HG02798 (cell line): Measurements from ENCODE around the gene SPATA6L.

ENCODE experiments used
- ATAC-seq: cut with Tn5 transposase; IDR thresholded peaks from one replicate; pipeline ENCODE4 v1.9.1; 2021; ENCODE audit warnings: mild to moderate bottlenecking; ENCODE audit not compliant: unreplicated experiment, poor library complexity

Gene SPATA6L

GRCh38 chr9:4592295-4592694 lies 74.0 kb downstream of the SPATA6L start:
- ATAC-seq, result no peak

DNA sequence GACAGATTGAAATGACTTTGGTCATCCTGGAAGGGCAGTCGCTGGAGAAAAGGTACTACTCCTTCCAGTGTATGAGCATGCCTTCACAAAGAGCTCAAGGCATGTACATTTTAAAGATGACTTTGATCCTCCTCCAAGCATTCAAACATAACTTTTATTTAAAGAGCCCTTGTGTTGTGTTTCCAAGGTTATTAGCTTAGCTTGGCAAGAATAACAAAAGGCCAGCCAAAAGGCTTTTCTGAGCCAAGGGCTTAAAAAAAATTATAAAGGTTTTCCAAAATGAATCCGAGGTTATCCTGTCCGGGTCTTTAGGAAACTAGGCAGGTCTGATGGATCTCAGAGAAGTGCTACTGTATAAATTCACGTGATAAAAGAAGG lies 75.2 kb downstream of the SPATA6L start:
- no peak for ATAC-seq

- no peak for ATAC-seq
These were observed 75.7 kb downstream of the SPATA6L start for GRCh38 chr9:4590430-4591122.

GRCh38 chr9:4588721-4589120 lies 77.6 kb downstream of the SPATA6L start:
- ATAC-seq, result no peak

DNA sequence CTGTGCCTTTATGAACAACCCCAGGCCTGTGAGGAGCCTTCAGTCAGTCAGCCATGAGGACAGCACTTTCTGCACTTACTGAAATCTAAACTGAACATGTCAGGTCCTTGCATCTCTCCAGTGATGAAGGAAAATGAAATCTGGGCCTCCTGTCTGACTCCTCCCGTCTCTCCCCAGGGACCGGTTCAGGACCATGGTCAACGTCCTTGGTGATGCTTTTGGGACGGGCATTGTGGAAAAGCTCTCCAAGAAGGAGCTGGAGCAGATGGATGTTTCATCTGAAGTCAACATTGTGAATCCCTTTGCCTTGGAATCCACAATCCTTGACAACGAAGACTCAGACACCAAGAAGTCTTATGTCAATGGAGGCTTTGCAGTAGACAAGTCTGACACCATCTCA lies 81.1 kb downstream of the SPATA6L start:
- no peak for ATAC-seq

DNA sequence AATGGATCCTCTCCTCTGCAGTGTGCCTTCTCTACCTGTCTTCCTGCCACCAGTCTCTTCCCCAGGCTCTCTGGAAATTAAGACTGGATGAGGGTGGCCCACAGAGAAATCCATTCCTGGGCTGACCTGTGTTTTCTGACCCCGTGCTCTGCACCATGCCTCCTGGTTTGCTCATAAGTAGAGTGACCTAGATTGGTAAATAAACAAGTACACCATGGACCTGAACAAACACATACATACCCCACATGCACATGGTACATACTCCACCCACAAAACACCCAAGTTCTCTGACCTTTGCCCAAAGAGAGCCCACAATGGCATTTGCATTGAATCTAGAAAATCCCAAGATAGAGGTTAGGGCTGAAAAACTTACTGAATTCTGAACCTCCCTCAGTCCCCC lies 81.6 kb downstream of the SPATA6L start:
- ATAC-seq, result no peak

DNA sequence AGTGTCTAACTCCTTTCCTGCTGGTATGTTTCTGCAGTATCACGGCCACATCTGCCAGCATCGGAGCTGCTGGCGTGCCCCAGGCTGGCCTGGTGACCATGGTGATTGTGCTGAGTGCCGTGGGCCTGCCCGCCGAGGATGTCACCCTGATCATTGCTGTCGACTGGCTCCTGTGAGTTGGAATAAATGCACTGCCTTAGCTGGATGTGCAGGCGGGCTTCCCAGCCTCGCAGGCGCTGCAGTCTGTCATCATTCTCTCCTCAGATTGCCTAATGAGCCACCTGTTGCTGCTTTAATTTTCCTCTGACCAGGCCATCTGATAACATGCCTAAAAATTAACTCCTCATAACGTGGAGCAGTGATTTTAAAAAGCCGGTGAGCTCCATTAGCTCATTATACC lies 83.3 kb downstream of the SPATA6L start:
- ATAC-seq, result no peak

GRCh38 chr9:4581861-4582565 lies 84.3 kb downstream of the SPATA6L start:
- no peak for ATAC-seq

GRCh38 chr9:4581035-4581760 lies 85.1 kb downstream of the SPATA6L start:
- no peak for ATAC-seq

DNA sequence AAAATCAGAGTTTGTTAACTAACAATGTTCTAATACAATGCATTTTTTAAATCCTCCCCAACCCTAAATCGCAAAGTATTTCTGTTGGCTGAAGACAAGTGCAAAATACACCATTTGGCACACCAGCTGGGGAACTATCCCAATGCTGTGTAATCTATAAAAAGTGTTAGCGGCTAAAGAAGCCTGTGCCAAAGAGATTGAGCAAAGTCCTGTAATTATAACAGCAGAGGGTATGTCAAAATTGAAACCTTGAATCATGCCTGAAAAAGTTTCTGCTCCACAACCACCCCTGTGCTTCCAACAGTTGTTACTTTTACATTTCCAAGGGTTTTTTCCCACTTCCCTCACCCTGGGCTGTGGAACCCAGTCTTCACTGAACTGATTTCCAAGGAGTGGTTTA lies 87.3 kb downstream of the SPATA6L start:
- no peak for ATAC-seq

DNA sequence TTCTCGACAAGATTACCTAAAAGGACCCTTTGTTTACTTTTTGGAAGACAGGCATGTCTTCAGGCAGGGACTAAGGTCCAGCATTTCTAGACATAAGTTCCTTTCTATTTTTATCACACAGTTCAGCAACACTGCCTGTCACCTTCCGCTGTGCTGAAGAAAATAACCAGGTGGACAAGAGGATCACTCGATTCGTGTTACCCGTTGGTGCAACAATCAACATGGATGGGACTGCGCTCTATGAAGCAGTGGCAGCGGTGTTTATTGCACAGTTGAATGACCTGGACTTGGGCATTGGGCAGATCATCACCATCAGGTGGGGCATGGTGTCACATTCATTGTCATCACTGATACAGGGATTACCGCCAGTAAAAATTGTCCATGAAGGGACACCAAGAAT lies 89.8 kb downstream of the SPATA6L start:
- ATAC-seq, result no peak

GRCh38 chr9:4575997-4576396 lies 90.3 kb downstream of the SPATA6L start:
- ATAC-seq, result no peak

DNA sequence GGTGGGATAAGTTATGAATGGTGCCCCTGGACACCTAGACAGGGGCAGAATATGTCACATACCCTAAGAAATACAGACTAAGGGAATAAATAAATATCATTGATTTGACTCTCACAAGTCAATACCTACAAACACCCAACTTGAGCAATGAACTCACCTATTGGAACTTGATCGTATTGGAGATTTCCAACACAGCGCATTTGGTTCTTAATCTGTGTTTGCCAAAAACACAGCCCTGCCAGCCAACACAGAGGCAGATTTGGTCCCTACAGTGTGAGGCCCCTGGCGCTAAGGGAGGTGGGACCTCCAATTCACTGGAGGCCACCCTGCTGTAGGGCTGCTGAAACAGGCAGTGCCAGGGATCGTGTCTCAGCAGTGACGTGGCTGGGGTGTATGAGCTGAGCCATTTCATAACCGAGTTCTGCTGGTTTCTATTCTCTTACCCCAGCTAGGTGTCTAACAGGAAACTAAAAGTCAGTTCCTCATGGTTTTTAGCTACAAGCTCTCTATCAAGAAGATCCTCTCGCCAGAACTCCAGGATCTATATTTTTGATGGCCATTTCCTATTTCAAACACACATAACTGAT lies 91.5 kb downstream of the SPATA6L start:
- ATAC-seq, result peak; percentile 75

GRCh38 chr9:4573634-4574389 lies 92.5 kb downstream of the SPATA6L start:
- ATAC-seq, result no peak

DNA sequence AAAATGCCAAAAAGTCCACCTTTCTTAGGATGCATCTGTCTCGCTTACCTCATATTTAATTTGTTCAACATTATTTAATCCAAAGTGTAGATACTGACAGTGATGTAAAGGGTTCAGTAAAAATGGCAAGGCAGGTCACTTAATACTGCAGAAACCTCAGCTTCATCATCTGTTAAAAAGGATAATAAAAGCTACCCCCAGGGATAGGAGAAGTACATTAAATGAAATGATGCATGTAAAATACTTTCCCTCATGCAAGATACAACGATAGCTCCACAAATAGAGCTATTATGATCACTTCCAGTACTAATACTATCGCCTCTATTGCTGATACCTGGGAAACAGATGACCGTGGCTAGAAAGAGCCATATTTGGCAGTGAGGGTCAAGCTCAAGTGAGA lies 93.1 kb downstream of the SPATA6L start:
- no peak for ATAC-seq

- no peak for ATAC-seq
These were observed 94.0 kb downstream of the SPATA6L start for GRCh38 chr9:4572184-4572826.

DNA sequence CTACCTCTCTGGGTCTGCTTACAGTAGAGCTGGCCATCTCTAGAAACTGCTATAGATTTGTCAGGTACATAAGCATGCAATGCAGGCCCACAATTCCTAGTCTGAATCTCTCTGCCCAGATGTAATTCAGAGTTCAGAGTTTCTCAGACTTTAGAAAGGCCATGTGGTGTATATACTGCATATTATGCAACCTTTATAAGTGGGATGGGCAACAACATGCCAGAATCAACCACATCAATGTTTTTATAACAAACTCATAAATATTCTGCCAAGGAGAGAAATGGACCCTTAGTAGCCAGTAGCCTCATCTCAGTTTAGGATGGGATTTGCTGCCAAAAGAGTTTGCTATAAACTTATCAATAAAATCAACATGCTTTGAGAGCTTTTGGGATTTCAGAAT lies 97.2 kb downstream of the SPATA6L start:
- no peak for ATAC-seq

GRCh38 chr9:4567601-4568000 lies 98.7 kb downstream of the SPATA6L start:
- ATAC-seq, result no peak

DNA sequence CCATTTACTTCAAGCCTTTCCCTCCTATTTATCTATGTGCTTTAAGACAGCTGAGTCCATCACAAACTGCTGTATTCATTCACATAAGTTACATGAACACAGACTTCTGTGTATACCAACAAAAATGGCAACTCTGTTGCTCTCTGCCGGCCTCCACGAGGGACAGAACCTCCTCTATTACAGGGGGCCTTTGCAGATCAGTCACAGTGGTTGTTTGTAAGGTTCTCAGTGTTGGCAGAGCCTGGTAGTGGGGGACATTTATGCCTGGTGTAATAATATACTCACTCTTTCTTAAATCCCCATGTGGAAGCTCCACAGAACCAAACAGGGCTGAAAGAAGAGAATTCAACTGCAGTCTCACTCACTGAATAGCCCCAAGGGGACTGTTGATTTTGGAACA lies 99.5 kb downstream of the SPATA6L start:
- no peak for ATAC-seq

- ATAC-seq, result no peak
These were observed 103.2 kb downstream of the SPATA6L start for GRCh38 chr9:4563105-4563504.
